ENCODE measurements around the gene RABAC1.

- TF ChIP-seq POLR2A (IDR thresholded peaks at IDR 0.05) (no peak), CTCF (IDR thresholded peaks at IDR 0.05) (no peak)
Observed at GRCh38 chr19:41957161-41957837, 1.8 kb downstream of the RABAC1 start.
